Activated effector memory CD4-positive, alpha-beta T cell treated with anti-CD3 and anti-CD28 coated beads, Interleukin-2, amount 50 U/mL, for 16 hours (primary cell): ENCODE data around the gene ABR.
"Not testable (repeated sequence)": the region's sequence is repeated elsewhere in the genome, so short reads cannot be mapped to it uniquely, and the experiment has no call there.

Source experiments
- DNase-seq: peaks from one replicate; pipeline ENCODE4 v3.0.0-alpha.2; 2020

The ABR gene

DNA sequence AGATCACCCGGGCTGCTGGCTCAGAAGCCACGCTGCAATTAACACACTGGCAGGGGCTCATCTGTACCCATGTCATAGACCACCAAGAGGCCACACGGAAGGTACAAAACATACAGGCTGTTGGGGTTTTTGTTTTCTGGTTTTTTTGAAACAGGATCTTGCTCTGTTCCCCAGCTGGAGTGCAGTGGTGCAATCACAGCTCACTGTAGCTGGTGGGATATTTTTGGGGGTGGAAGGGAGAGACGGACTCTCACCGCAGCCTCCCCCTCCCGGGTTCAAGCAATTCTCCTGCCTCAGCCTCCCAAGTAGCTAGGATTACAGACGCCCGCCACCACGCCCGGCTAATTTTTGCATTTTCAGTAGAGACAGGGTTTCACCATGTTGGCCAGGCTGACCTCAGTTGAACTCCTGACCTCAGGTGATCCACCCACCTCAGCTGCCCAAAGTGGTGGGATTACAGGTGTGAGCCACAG, 19.5 kb upstream of the ABR start:
- not testable (repeated sequence) for DNase-seq

DNA sequence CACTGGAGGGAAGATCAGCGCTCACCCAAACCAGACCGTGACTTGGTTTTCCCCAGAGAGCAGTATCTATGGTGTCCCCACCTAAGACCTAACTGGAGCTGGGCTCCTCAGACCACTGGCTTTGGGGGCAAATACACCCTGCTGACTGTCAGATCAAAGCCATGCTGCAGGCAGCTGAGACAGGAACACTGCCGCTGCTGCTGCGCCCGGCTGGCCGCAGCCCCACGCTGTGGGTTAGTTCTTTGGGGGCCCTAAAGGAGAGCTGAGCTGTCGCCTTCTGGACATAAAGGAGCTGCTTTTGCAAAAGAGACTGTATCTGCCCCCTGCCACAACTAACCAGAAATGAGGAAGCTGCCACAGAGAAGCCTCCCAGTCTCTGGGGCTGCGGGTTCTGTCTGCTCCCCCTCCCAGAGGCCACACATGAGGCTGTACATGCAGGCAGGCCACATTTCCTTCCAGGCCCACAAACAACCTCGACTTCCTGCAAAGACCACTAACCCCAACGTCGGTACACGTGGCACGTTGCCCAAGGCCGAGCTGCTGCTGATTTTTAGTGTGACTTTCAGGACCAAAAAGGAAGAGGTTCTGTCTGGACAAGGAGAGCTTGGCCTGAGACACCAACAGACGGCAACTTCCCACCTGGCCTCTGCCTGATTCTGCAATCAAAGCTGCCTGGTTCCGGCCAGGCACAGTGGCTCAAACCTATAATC, 18.2 kb upstream of the ABR start:
- peak; percentile 71 for DNase-seq

DNA sequence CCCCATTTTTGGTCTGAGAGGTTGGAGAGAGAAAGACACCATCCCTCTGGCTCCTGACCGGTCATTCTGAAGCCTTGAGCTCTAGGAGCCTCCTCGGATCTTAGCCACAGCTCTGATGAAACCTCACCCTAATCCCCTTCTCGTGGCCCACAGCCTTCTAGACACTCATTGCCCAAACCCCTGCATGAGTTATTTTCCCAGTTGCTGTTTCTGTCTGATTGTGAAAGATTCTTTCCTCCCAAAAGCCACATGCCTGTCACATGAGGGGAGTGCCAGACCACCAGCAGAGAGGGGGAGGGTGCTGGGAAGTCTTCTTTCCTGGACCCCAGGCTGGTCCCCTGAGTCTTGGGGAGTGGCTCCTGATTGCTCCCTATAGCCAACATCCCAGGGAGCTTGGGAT, 17.6 kb upstream of the ABR start:
- no peak for DNase-seq

DNA sequence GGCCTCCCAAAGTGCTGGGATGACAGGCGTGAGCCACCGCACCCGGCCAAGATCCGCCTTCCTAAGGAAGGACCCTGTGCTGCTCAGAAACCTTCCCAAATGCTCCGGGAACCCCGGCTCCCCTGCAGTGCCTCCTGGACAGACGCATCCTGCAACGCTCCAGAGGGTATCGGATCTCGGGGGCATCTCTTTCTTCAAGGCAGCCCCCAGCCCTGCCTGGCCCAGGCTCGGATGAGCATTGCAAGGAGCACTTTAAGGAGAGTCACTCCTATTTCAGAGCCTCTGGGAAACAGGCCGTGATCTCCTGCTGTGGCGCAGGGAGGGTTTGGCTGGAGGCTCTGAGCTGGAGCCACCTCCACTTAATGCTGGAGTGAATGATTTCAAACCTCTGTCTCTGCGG, 17.2 kb upstream of the ABR start:
- no peak for DNase-seq

DNA sequence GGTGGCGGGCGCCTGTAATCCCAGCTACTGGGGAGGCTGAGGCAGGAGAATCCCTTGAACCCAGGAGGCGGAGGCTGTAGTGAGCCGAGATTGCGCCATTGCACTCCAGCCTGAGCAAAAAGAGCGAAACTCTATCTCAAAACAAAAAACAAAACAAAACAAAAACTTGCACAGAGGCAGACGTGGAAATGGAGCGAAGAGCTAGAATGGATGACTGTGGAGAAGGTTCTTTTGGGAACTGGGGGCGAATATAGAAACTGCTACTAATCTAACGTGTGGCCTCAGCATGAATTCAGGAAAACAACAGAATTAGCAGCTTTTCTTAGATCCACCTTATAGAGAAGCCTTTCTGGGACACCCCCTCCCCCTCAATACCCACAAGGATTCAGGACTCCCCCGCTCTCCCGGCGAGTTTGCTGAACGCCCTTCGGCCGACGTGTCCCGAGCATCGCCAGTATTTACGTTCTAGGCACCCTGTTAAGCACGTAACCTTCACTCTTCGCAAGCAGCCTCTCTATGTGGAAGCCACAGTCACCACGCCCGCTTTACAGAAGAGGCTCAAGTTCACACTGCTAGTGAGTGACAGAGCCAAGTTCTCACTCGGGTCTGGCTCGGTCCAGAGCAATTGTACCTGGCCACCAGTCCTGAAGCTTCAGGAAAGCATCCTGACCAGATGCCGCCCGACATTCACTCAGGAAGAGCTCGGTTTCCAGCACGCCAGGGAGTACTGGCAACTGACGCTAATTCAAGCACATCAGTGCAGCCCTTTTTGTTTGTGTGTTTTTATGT, 13.3 kb upstream of the ABR start:
- no peak for DNase-seq

DNA sequence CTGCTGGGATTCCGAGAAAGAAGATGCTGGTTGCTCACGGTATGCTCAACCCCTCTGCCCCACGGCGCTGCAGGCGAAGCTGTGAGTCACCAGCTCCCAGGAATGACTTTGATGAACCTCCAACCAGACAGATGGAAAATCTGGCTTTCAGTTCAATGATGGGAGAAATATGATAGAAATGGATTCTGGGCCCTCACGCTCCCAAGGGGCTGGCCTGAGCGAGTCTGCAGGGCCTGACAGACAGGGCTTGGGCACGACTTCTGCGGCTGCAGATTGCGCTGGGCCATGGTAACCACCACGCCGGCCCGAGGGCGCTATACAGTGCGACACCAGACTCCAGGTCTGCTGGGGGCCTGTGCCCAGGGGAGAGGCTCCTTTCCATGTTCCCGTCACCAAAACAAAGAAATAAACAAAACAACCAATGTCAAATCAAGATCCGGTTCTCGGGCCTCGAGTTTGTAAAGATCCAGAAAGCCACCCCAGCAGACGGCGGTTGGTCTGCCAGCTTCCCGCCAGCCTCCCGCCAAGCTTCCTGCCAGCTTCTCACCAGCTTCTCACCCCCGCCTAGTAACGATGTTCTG, 11.1 kb upstream of the ABR start:
- DNase-seq = no peak

DNA sequence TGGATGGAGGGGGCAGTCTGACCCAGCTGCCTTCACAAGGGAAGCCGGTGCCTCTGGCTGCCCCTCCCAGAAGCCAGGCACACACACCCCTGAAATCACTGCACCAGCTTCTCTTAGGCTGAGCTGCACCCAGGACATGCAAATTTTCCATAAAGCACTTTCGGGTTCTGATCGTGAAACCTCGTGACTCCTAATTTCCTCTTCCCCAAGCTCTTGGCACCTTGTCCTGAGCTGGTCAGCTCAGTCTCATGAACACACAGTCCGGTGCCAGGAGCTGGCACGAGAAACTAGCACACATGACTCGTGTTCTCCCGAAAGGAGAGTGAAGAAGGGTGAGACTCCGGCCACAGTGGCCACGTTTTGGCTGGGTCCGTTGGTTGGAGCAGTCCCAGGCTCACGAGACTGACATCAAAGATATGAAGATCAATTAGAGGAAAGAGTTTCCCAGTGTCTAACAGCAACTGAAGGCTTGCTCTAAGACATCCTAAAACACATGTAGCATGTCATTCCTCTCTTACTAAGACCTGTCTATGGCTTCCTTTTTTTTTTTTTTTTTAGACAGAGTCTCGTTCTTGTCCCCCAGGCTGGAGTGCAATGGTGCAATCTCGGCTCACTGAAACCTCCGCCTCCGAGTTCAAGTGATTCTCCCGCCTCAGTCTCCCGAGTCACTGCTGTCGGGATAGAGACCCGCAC, 9.2 kb upstream of the ABR start:
- no peak for DNase-seq

DNA sequence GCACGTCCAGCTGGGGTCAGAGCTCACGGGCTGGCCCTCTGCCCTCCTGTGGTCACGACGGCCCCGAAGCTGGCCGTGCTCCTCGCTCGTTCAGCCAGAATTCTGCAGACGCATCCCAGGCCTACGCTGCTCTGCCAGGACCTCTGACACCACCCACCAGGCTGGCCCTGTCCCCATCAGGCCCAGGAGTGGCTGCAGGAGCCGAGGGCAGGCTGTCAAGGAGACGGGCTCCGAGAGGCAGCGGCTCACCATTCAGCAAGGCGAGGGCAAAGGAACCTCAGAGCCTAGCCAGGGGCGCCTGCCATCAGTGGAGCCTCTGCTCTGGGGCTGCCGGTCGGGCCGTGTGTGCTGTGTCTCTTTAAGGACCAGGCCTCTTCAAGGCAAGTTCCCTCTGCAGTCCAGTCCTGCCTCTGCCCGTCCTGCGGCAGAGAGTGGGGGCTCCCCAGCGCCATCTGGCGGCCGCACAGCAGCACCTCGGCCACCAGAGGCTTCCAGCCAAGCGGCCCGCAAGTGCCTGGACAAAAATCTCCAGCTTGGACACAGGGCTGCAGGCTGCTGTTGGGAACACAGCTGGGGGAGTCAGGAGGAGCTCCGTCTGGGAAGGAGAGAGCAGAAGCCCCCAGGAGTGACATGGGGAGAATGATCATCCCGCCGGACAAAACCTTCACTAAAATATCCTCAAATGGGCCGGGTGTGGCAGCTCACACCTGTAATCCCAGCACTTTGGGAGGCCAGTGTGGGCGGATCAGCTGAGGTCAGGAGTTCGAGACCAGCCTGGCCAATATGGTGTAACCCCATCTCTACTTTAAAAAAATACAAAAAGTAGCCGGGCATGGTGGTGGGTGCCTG, 7.4 kb upstream of the ABR start:
- peak; percentile 91 for DNase-seq

DNA sequence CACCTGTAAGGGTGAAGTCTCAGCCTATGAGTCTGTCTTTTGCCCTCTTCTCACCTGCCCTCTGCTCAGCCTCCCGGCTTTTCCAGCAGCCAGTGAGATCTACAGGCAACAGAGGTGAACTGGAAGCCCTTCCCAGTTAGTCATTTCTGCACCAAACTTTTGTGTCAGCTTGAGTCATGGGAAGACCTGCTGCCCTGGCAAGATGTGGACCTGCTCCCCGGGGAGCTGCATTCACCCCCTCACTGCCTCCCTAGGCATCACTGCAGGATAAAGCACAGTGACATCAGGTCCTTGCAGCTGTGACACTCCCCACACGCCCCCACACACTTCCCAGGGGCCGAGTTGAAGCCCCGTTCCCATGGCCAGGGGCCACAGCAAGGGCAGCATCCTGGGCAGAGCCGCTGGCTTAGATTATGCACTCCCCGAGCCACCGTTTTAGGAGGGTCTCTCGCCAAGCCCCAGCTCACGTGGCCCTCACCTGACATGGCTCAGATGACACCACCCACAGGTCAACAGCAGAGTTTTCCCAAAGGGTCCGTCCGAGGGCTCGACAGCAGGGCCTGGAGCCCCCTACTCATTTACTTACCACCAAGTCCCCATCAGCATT, 6.5 kb upstream of the ABR start:
- no peak for DNase-seq

DNA sequence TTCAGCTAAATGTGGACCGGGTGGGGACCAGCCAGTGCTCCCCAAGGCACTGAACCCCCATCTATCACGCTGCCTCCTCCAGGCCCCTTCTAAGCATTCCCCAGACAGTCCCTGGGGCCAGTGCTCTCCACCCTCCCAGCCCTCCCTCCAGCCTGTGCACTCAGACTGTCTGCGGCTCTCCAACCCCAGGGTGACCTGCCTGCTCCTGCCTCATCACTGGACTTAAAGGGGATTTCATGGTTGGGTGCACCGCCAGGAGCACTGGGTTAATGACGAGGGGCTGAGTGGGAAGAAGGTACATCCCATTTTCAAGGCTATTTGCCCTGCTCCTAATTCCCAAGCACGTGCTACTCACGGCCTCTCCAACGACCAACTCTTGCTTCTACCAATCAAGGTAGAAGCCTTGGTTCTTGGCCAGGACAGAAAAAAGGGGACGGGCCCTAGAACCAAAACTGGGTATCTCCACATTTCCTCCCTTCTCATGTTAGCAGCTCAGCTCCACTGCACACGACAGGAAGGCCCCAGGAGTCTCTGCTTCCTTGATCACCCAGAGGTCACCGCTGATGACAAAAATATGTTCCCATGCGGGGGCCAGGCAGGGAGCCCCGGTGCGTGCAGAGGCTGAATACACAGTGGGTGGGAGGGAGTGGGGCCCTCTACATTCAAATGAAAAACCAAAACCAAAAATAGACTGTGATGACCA, 3.5 kb upstream of the ABR start:
- no peak for DNase-seq

DNA sequence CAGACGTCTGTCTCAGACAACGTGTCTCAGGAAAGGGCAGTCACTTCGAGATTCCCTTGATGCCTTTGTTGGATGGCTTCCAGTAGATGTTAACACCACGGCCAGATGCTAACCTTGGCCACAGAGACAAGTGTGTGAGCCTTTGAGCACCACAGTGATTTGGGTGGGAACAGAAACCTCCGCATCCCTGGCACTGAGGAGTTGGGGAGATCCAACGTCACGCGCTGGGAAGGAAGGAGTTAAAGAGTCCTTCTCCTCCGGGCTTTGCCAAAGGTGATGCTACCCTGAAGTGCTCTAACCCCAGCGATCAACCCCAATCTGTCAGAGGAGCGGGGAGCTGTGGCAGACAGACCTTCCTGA, 3.0 kb upstream of the ABR start:
- no peak for DNase-seq

DNA sequence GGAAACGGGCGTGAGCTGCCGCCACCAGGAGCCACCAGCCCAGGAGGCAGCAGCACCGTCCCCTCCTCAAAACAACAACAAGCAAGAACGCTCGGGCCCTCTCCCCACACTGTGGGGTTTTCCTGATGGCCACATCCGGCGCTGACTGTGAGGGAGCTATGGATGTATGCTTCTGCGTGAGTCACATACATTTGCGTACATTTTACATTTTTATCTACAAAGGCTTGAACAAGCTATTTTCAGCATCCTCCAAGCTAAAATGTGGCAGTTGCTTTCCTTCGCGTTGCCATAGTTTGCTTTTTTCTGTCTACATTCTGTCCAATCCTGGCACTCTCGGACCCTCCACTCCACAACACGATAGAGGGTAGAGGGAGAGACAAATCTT, 2.0 kb upstream of the ABR start:
- no peak for DNase-seq

DNA sequence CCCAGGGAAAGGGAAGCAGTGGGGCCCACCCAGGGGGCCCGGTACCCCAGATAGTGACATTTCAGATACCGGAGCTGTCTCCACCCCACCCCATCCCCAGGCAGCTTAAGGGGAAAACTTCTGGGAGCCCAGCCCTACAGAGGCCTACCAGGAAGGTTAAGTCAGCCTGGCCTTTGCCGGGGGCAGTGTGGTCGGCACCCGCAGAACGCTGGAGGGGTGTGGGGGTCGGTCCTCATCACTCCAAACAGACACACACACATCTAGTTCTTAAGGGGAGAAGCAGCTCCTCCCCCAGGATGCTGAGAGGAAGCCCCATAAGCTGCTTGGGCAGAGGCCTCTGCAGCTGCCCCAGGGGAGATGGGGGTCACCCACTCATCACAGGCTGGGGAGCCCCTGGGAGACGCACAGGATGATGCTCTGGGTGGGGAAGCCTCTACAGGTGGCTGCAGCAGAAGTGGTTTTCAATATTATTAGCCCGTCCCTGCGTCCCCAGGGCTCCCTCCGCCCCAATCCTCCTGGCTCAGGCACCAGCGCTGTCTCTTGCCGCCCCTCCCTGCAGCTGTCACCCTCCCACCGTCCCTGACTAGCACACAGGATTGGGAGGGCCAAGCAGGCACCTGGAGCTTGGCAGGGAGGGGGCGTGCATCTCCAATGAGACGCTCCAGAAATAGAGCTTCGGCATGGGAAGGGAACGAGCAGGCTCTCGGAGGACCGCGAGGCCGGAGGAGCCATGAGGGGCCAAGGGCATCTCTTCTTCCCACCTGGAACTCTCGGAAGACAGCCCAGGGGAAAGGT, 1.4 kb upstream of the ABR start:
- DNase-seq = no peak

DNA sequence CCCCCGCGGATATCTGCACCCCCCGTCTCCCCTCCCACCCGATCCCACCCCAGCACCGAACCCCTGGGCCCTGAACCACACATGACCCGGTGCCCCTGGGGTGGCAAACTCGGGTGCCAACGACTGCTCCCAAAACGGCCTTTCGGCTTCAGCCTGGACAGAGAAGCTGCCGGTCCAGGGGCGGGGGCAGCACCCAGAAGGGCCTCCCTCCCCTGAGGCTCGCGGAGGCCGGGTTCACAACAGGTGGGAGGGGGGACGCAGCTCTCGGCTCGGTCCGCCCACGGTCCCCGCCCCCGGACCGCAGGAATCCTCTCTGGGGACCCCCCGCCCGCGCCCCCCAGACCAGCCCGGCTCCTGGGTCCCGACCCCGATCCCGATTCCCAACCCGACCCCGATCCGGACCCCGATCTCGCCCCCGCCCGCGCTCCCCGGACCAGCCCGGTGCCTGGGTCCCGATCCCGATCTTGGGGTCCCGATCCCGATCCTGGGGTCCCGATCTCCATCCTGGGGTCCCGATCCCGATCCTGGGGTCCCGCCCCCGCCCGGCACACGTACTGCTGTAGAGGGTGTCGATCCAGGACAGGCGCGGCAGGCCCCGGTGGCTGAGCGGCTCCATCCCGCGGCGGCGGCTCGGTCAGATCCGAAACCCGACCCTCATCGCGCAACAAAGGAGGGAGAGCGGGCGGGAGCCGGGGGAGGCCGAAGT, 516 bp downstream of the ABR start:
- peak; percentile 68 for DNase-seq

DNA sequence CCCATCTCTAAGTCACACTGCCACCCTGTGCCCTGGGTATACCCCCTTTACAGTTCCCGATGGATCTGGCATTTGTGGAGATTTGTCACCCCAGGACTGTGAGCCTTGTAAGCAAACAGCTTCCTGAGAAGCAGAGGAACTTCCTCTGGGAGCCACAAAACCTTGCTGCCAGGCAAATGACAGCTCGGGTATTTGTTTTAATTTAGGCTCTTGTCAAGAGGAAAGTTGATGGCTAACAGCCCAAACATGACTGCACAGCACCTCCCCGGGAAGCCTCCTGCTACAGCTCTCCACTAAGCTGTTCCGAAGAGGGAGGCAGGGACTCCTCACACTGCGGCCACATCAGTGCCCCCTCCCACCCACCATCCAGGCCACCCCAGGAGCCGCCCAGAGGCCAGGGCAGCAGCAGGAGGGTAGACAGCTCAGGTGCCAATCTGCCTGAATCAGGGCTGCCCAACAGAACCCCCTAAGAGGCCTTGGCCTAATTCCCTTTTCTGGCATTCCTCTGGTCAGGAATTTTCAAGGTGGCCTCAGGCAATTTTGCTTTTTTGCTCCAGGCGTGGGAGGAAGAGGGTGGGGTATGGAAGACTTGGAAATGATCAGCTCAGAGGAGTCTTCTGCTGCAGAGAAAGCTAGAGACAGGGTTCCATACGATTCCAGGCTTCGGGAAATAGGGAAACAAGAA, 2.6 kb downstream of the ABR start:
- DNase-seq = no peak

DNA sequence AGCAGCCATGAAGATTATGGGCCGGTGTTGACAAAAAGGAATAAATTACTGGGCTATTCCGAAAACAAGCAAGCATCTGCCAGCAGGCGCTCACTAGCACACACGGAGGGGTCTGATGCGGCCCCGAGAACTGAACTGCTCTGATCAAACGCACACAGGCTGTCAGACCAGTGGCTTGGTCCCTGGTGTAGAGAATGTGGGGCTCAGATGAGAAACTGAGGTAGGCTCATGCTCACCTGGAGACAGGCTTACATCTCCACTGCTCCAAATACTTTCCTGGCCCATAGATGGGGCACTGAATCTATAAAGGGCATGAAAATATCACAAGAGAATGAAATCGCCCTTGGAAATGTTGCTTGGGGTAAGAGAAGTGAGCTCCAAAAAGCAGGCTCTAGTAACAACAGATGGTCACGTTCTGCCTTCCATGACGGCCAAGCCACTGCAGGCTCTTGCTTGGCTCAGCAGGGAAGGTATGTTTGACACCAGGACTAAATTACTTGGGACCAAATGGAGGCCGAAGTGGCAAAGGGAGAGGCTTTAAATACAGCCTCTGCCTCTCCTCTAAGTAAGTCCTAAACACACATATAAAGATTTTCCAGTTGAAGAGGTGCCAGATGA, 5.4 kb downstream of the ABR start:
- DNase-seq = no peak

DNA sequence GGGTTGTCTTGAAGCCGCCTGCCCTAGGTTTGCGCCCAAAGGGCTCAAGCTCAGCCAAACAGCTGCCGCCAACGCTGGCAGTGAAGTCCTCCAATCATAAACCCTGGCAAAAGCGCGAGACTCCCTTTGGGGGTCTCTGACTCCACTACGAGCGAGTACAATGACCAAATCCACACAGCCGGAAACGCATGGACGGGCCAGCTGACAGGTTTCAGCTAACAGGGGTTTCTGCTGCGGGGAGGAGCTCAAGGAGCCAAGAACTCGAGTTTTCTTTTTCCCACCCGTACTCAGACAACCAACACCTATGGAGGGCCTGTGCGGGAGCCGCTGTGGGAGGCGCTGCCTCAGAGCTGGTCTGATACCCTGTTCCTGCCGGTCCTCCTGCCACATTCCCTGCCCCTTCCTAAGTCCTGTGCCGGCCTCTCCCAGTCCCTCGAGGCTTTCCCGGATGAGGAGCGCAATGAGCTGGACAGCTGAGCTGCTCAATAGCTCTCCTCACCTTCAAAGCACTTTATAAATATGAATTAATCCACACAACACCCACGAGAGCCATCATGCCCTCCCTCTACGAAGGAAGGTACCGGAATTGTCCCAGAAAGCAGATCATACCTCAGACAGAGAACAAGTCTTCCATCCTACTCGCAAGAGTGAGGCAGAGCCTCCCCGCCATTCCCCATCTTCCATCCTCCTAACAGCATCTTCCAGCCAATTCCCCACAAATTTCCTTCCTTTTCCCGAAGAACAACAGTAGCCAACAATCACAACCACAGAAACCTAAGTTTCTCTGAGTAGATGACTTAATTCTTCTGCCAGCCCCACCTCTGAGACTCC, 6.1 kb downstream of the ABR start:
- DNase-seq = no peak

DNA sequence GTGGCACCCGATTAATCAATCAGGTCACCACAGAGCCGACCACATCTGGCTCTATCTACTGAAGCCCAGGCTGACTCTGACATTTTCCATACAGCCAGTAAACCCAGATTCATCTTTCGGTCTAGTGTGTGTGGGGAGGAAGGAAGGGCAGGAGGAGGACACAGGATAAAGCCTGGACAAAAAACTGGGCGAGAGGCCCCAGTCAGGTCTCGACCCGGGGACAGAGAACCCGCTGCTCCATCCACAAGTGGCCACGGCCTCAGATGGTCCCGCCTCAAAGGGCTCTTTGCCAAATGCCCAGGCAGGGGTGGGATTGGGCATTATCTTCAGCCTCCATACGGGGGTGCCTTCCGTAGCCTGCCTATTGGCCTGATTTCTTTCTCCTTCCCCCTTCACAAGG, 7.8 kb downstream of the ABR start:
- DNase-seq = no peak
